AG09309 (cell line): Measurements from ENCODE around the gene PCDHGB4.
"Not testable (repeated sequence)": the region's sequence is repeated elsewhere in the genome, so short reads cannot be mapped to it uniquely, and the experiment has no call there.

Experiments used
- DNase-seq: peaks from one replicate; pipeline ENCODE4 v3.0.0-alpha.2; 2010; ENCODE audit warnings: low read depth
- H3K4me3 ChIP-seq: 2 replicates; pipeline ENCODE4 v1.5.1; 2011; ENCODE audit warnings: mild to moderate bottlenecking, low read depth, low read length, moderate library complexity; ENCODE audit not compliant: control insufficient read depth
- TF ChIP-seq, protein P1 (sequence below): IDR thresholded peaks from 2 replicates; pipeline ENCODE4 v1.5.1; 2011; ENCODE audit warnings: mild to moderate bottlenecking, low read depth, low read length, inconsistent platforms; ENCODE audit not compliant: insufficient read depth, control insufficient read depth; ENCODE audit errors: missing control alignments

The PCDHGB4 gene

DNA sequence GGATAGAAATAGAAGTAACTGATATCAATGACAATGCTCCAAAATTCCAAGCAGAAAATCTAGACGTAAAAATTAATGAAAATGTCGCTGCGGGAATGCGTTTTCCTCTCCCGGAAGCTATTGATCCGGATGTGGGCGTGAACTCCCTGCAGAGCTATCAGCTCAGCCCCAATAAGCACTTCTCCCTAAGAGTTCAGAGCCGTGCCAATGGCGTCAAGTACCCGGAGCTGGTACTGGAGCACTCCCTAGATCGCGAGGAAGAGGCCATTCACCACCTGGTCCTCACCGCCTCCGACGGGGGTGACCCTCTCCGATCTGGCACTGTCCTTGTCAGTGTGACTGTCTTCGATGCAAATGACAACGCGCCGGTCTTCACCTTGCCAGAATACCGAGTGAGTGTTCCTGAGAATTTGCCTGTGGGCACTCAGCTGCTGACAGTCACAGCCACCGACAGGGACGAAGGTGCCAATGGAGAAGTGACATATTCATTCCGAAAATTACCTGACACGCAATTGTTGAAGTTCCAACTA lies 26.1 kb downstream of the PCDHGB4 start:
- DNase-seq, result no peak
- H3K4me3 ChIP-seq, result peak overlapping the region; percentile 25

DNA sequence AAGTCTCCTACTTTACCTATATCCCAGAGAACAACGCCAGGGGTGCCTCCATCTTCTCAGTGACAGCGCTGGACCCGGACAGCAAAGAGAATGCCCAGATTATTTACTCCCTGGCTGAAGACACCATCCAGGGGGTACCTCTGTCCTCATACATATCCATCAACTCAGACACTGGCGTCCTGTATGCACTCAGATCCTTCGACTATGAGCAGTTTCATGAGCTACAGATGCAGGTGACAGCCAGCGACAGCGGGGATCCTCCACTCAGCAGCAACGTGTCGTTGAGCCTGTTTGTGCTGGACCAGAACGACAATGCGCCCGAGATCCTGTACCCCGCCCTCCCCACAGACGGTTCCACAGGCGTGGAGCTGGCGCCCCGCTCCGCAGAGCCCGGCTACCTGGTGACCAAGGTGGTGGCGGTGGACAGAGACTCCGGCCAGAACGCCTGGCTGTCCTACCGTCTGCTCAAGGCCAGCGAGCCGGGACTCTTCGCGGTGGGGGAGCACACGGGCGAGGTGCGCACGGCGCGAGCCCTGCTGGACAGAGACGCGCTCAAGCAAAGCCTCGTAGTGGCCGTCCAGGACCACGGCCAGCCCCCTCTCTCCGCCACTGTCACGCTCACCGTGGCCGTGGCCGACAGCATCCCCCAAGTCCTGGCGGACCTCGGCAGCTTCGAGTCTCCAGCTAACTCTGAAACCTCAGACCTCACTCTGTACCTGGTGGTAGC lies 27.2 kb downstream of the PCDHGB4 start:
- not testable (repeated sequence) for DNase-seq, H3K4me3 ChIP-seq

More for the DNA sequence above, 26.1 kb downstream of the PCDHGB4 start:
- TF ChIP-seq, protein P1, sequence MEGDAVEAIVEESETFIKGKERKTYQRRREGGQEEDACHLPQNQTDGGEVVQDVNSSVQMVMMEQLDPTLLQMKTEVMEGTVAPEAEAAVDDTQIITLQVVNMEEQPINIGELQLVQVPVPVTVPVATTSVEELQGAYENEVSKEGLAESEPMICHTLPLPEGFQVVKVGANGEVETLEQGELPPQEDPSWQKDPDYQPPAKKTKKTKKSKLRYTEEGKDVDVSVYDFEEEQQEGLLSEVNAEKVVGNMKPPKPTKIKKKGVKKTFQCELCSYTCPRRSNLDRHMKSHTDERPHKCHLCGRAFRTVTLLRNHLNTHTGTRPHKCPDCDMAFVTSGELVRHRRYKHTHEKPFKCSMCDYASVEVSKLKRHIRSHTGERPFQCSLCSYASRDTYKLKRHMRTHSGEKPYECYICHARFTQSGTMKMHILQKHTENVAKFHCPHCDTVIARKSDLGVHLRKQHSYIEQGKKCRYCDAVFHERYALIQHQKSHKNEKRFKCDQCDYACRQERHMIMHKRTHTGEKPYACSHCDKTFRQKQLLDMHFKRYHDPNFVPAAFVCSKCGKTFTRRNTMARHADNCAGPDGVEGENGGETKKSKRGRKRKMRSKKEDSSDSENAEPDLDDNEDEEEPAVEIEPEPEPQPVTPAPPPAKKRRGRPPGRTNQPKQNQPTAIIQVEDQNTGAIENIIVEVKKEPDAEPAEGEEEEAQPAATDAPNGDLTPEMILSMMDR, result no peak

DNA sequence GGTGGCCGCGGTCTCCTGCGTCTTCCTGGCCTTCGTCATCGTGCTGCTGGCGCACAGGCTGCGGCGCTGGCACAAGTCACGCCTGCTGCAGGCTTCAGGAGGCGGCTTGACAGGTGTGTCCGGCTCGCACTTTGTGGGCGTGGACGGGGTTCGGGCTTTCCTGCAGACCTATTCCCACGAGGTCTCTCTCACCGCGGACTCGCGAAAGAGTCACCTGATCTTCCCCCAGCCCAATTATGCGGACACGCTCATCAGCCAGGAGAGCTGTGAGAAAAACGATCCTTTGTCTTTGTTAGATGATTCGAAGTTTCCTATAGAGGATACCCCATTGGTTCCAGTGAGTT lies 27.7 kb downstream of the PCDHGB4 start:
- not testable (repeated sequence) for DNase-seq, H3K4me3 ChIP-seq

DNA sequence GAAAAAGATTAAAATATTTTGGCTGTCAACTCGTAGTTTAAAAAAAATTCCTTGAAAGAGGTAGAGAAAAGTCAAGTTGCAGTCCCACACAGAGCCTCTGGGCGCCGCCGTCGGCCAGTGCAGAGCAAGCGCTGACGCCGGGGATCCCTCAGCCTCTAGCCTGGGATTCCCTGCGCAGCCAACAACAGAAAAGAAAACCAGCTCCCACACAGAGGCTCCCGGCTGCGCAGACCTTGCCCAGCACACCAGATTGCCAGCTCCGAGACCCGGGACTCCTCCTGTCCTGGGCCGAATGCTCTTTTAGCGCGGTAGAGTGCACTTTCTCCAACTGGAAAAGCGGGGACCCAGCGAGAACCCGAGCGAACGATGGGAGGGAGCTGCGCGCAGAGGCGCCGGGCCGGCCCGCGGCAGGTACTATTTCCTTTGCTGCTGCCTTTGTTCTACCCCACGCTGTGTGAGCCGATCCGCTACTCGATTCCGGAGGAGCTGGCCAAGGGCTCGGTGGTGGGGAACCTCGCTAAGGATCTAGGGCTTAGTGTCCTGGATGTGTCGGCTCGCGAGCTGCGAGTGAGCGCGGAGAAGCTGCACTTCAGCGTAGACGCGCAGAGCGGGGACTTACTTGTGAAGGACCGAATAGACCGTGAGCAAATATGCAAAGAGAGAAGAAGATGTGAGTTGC lies 30.1 kb downstream of the PCDHGB4 start, which contains the start of gene PCDHGB7:
Gene PCDHGB7, plus strand, starts transcription at position 184 of the 679 bp plus-strand sequence. Its CDS starts 183 bp downstream, at position 367.
- peak within 1 kb of the TSS; percentile 46 for H3K4me3 ChIP-seq
- not testable (repeated sequence) for DNase-seq
- TF ChIP-seq, protein P1, result peak; percentile 76

DNA sequence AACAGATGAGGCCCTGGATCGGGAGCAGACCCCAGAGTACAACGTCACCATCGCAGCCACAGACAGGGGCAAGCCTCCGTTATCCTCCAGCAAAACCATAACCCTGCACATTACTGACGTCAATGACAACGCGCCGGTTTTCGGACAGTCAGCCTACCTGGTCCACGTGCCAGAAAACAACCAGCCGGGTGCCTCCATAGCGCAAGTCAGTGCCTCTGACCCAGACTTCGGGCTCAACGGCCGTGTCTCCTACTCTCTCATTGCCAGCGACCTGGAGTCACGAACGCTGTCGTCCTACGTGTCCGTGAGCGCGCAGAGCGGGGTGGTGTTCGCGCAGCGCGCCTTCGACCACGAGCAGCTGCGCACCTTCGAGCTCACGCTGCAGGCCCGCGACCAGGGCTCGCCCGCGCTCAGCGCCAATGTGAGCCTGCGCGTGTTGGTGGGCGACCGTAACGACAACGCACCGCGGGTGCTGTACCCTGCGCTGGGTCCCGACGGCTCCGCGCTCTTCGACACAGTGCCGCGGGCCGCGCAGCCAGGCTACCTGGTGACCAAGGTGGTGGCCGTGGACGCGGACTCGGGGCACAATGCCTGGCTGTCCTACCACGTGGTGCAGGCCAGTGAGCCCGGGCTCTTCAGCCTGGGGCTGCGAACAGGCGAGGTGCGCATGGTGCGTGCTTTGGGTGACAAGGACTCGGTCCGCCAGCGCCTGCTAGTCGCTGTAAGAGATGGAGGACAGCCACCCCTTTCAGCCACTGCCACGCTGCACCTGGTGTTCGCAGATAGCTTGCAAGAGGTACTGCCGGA lies 31.8 kb downstream of the PCDHGB4 start:
- TF ChIP-seq, protein P1, result no peak
- no peak for DNase-seq
- H3K4me3 ChIP-seq, result no peak overlapping the region

DNA sequence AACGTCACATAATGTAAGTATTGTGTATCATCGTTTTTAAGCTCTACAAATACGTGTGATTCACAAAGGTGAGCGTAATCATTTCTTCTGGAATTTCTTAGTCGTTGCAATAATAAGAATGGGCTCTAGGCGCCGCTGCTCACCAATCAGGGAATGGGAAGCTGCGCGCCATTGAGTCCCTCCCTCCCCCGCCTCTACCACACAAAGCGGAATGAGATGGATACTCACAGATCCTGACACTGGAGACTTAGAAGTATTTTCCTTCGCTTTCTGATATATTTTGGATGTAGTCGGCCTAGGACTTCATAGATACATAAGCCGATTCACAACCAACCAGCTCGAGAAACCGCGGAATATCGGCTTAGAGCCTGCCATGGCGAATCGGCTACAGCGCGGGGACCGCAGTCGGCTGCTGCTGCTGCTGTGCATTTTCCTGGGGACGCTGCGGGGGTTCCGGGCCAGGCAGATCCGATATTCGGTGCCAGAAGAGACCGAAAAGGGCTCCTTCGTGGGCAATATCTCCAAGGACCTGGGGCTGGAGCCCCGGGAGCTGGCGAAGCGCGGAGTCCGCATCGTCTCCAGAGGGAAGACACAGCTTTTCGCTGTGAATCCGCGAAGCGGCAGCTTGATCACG lies 33.5 kb downstream of the PCDHGB4 start, which contains the start of gene PCDHGA11:
Gene PCDHGA11, plus strand, starts transcription at position 197 of the 634 bp plus-strand sequence. Its CDS starts 177 bp downstream, at position 374.
- TF ChIP-seq, protein P1, result peak; percentile 52
- H3K4me3 ChIP-seq, result peak within 1 kb of the TSS; percentile 20
- DNase-seq, result no peak

DNA sequence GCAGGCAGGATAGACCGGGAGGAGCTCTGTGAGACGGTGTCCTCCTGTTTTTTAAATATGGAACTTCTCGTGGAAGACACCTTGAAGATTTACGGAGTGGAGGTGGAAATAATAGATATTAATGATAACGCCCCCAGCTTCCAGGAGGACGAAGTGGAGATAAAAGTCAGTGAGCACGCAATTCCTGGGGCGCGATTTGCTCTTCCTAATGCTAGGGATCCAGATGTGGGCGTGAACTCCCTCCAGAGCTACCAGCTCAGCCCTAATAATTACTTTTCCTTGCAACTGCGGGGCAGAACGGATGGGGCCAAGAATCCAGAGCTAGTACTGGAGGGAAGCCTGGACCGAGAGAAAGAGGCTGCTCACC lies 34.0 kb downstream of the PCDHGB4 start:
- TF ChIP-seq, protein P1, result no peak
- DNase-seq, result no peak
- H3K4me3 ChIP-seq, result peak overlapping the region; percentile 20; the same call in 1 of the 2 replicates
